HL-60 (cell line): ENCODE measurements around the gene NBPF3.
"Not testable (repeated sequence)": the region's sequence is repeated elsewhere in the genome, so short reads cannot be mapped to it uniquely, and the experiment has no call there.

Source experiments
- DNase-seq, 2 experiments: peaks; one replicate each; pipeline ENCODE4 v3.0.0-alpha.2; 2010 to 2020; ENCODE audit warnings: low read depth in 1 of 2, low spot score in 1 of 2
- H3K27ac ChIP-seq: fragments of 250-450 bp; sonication (Bioruptor Pico); replicated peaks from 2 replicates; pipeline ENCODE4 v1.5.1; 2020; ENCODE audit warnings: mild to moderate bottlenecking, moderate library complexity
- H3K27me3 ChIP-seq: fragments of 250-450 bp; sonication (Bioruptor Pico); 2 replicates; pipeline ENCODE4 v1.5.1; 2021; ENCODE audit warnings: mild to moderate bottlenecking, moderate library complexity; ENCODE audit not compliant: insufficient read depth, poor library complexity, severe bottlenecking
- H3K4me3 ChIP-seq: replicated peaks from 2 replicates; pipeline ENCODE4 v1.5.1; 2011; ENCODE audit warnings: mild to moderate bottlenecking, control low read depth, low read length; ENCODE audit not compliant: insufficient read depth
- CTCF ChIP-seq: IDR thresholded peaks from one replicate; pipeline ENCODE4 v1.5.1; 2011; ENCODE audit warnings: low read length, control low read depth, inconsistent platforms; ENCODE audit not compliant: insufficient read depth
- GABPA ChIP-seq: IDR thresholded peaks from 2 replicates; pipeline ENCODE4 v1.6.1; 2012; ENCODE audit warnings: low read depth
- POLR2AphosphoS5 ChIP-seq: IDR thresholded peaks from 2 replicates; pipeline ENCODE4 v1.6.1; 2012; ENCODE audit warnings: low read depth
- REST ChIP-seq: IDR thresholded peaks from 2 replicates; pipeline ENCODE4 v1.6.1; 2012; ENCODE audit warnings: low read depth; ENCODE audit not compliant: insufficient replicate concordance
- SPI1 ChIP-seq: IDR thresholded peaks from 2 replicates; pipeline ENCODE4 v1.6.1; 2012; ENCODE audit warnings: low read depth, mild to moderate bottlenecking, borderline replicate concordance

NBPF3 gene

GRCh38 chr1:21396516-21396915 lies 43.4 kb upstream of the NBPF3 start:
- Histone ChIP-seq H3K27ac (no peak overlapping the region), H3K4me3 (no peak overlapping the region), H3K27me3 (peaks cover 5% of the 10 kb centered on the region)
- peak; percentile 55; the same call in 1 of the 2 replicates for TF ChIP-seq SPI1
- no peak for TF ChIP-seq CTCF
- peak in 1 of 2 experiments; percentile 3 for DNase-seq

- Histone ChIP-seq H3K27ac (no peak overlapping the region), H3K4me3 (no peak overlapping the region), H3K27me3 (peaks cover 5% of the 10 kb centered on the region)
- no peak for TF ChIP-seq CTCF
- no peak for TF ChIP-seq SPI1
- no peak for TF ChIP-seq REST
- no peak for TF ChIP-seq POLR2AphosphoS5
- DNase-seq: peak in 1 of 2 experiments; percentile 3
Measured at GRCh38 chr1:21397813-21398188, 42.1 kb upstream of the NBPF3 start.

DNA sequence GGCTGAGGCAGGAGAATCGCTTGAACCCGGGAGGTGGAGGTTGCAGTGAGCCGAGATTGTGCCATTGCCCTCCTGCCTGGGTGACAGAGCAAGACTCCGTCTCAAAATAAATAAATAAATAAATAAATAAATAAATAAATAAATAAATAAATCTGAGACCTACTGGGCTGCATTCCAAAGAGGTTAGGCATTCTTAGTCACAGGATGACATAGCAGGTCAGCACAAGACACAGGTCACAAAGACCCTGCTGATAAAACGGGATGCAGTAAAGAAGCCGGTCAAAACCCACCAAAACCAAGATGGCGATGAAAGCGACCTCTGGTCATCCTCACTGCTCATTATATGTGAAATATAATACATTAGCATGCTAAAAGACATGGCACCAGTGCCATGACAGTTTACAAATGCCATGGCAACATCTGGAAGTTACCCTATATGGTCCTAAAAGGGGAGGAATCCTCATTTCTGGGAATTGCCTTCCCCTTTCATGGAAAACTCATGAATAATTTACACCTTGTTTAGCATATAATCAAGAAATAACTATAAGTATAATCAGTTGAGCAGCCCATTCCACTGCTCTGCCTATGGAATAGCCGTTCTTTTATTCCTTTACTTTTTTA lies 38.1 kb upstream of the NBPF3 start:
- not testable (repeated sequence) for H3K27ac ChIP-seq, DNase-seq, H3K4me3 ChIP-seq, H3K27me3 ChIP-seq

DNA sequence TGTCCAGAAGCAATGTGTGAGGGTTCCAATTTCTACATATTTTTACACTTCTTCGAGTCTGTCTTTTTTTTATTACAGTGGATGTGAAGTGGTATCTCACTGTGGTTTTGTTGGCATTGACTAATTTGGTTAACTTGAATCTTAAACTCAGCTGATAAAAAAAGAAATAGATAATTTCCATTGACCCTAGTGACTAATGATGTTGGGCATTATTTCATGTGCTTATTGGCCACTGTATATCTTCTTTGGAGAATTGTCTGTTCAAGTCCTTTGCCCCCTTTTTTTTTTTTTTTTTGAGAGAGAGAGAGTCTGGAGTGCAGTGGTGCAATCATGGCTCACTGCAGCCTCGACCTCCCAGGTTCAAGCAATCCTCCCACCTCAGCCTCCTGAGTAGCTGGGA lies 33.3 kb upstream of the NBPF3 start:
- TF ChIP-seq POLR2AphosphoS5 (no peak), REST (no peak), CTCF (no peak), GABPA (no peak), SPI1 (no peak)
- no peak for DNase-seq
- Histone ChIP-seq H3K27me3 (peaks cover 3% of the 10 kb centered on the region), H3K27ac (no peak overlapping the region), H3K4me3 (no peak overlapping the region)

GRCh38 chr1:21409897-21410296 lies 30.0 kb upstream of the NBPF3 start:
- not testable (repeated sequence) for DNase-seq, H3K27ac ChIP-seq, H3K27me3 ChIP-seq, H3K4me3 ChIP-seq
